GM12891 (cell line): Measurements from ENCODE around the gene EVI5.

Experiments
- PAX5 ChIP-seq: IDR thresholded peaks from 2 replicates; pipeline ENCODE4 v1.6.1; 2011; ENCODE audit warnings: low read length, moderate library complexity, mild to moderate bottlenecking; ENCODE audit not compliant: insufficient read depth, severe bottlenecking
- POLR2A ChIP-seq: IDR thresholded peaks from 2 replicates; pipeline ENCODE4 v1.6.1; 2011; ENCODE audit warnings: low read depth, low read length, control low read depth
- POLR2AphosphoS5 ChIP-seq: IDR thresholded peaks from 2 replicates; pipeline ENCODE4 v1.6.1; 2011; ENCODE audit warnings: low read depth, low read length, control low read depth
- POU2F2 ChIP-seq: IDR thresholded peaks from 2 replicates; pipeline ENCODE4 v1.6.1; 2011; ENCODE audit warnings: low read depth, mild to moderate bottlenecking, control low read depth, low read length, moderate library complexity
- SPI1 ChIP-seq: IDR thresholded peaks from 2 replicates; pipeline ENCODE4 v1.6.1; 2011; ENCODE audit warnings: low read depth, low read length, control low read depth
- TAF1 ChIP-seq: IDR thresholded peaks from 2 replicates; pipeline ENCODE4 v1.6.1; 2011; ENCODE audit warnings: low read depth, low read length, control low read depth

- TF ChIP-seq POLR2A (no peak), POLR2AphosphoS5 (no peak), TAF1 (no peak), SPI1 (no peak), POU2F2 (no peak), PAX5 (no peak)
These were observed 213.3 kb downstream of the EVI5 start for GRCh38 chr1:92571578-92571977.
